Stomach smooth muscle (tissue), 2 donors: ENCODE measurements around the gene CCDC30.

ENCODE experiments used
- H3K27ac ChIP-seq: one replicate; pipeline ENCODE4 v1.7.0; 2013; ENCODE audit warnings: mild to moderate bottlenecking, low read length, inconsistent platforms
- H3K27me3 ChIP-seq, 2 donors: one replicate each; pipeline ENCODE4 v1.7.0; 2013; ENCODE audit warnings: low read length in 2 of 2; ENCODE audit not compliant: insufficient read depth in 2 of 2, control insufficient read depth in 1 of 2
- H3K36me3 ChIP-seq, 2 donors: one replicate each; pipeline ENCODE4 v1.7.0; 2013; ENCODE audit warnings: low read length in 2 of 2; ENCODE audit not compliant: control insufficient read depth in 2 of 2, insufficient read depth in 2 of 2
- H3K4me1 ChIP-seq: one replicate; pipeline ENCODE4 v1.7.0; 2013; ENCODE audit warnings: low read length; ENCODE audit not compliant: control insufficient read depth, insufficient read depth
- H3K4me3 ChIP-seq, 2 donors: one replicate each; pipeline ENCODE4 v1.7.0; 2013; ENCODE audit warnings: low read length in 2 of 2
- H3K9ac ChIP-seq, 2 donors: one replicate each; pipeline ENCODE4 v1.7.0; 2013; ENCODE audit warnings: low read length in 2 of 2, mild to moderate bottlenecking in 1 of 2
- H3K9me3 ChIP-seq, 2 donors: one replicate each; pipeline ENCODE4 v1.7.0; 2013; ENCODE audit warnings: low read length in 2 of 2; ENCODE audit not compliant: control insufficient read depth in 2 of 2
- donor health status: healthy.
- donor health status: Pancreatic carcinoma.

The CCDC30 gene

DNA sequence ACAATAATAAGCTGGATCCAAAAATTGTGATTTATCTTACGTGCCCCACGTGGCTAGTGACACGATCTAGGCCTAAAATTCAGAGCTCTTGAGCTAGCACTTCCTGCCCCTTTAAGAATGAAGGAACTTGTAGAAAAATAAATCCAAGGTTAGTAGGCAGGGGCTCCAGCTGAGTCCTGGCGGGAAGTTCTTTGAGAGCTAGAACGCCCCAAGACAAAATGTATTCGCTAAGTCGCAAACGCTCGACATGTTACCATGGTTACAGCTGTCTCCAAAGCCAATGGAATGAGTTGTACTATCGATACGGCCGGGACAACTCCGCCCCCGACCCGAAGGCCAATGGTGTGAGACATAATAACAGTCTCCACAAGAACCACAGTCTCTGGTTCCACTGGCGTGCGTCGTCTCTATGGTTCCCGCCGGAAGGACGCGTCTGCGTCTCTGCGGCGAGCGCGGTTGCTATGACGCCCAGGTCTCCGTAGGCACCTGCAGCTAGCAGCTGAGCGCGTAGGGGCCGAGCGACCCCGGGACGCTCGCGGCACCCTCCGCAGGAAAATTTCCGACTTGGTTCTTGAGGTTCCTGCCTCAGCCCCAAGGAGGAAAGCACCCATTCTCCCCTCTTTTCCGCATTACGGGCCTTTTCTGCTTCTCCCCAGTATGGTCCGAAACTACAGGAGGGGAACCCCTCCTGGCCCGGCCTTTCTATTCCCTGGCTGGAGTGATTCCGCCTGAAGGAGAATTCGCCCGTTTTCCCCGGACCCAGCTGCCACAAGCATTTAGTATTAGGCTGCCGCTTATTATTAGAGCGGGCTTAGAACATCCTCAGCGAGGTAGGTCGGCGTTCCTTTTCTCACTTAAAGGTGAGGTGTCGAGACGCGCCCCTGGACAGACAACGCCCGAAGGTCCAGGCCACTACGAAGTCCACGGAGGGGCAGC lies at the start of gene CCDC30:
TSS of gene CCDC30 (plus strand) at position 459 of the 936 bp plus-strand sequence. CDS start 17,266 bp downstream, outside the sequence.
- Histone ChIP-seq H3K27ac (peak within 1 kb of the TSS; percentile 26), H3K27me3 (no peaks in the 10 kb centered on the region), H3K4me1 (peaks cover 9% of the 10 kb centered on the region)

DNA sequence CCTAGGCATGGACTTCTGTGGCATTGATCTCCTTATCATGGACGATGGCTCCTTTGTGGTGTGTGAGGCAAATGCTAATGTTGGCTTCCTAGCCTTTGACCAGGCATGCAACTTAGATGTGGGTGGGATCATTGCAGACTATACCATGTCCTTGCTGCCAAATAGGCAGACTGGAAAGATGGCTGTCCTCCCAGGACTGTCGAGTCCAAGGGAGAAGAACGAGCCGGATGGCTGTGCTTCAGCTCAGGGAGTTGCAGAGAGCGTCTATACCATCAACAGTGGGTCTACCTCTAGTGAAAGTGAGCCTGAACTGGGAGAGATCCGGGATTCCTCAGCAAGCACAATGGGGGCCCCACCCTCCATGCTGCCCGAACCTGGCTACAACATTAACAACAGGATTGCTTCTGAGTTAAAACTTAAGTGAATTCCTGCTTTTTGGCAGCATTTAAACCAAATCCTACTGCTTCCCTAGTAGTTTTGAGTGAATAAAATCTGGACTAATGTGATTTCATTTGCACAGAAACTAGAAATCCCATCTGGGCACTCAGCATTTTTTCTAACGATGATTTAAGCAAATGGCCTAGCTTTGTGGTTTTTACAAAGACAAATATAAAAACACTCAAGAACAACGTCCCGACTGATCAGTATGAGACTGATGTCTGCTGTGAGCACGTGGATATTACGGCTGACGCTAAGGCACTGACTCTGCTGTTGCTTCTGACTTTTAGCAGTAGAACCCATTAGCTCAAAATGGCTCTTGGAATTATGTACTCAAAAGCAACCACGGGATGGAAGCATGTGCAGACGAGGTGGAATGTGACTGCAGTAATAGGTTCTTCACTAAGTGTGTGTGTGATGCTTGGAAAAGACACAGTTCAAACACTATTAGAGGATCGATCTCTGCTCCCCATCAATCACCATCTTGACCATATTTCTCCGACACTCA lies 48.3 kb upstream of the CCDC30 start:
- Histone ChIP-seq H3K4me3 (no peak overlapping the region), H3K9me3 (no peaks in the 10 kb centered on the region), H3K4me1 (peaks cover 15% of the 10 kb centered on the region), H3K27me3 (no peaks in the 10 kb centered on the region), H3K9ac (no peak overlapping the region), H3K27ac (no peak overlapping the region), H3K36me3 (peaks cover 0 to 11% of the 10 kb centered on the region in 2 donors)

More for the DNA sequence above, at the start of gene CCDC30:
- Histone ChIP-seq H3K4me3 (peak within 1 kb of the TSS; percentile 83 to 86), H3K9ac (peak within 1 kb of the TSS; percentile 43 to 50), H3K36me3 (peaks cover 3 to 13% of the 10 kb centered on the region in 2 donors), H3K9me3 (no peaks in the 10 kb centered on the region)

DNA sequence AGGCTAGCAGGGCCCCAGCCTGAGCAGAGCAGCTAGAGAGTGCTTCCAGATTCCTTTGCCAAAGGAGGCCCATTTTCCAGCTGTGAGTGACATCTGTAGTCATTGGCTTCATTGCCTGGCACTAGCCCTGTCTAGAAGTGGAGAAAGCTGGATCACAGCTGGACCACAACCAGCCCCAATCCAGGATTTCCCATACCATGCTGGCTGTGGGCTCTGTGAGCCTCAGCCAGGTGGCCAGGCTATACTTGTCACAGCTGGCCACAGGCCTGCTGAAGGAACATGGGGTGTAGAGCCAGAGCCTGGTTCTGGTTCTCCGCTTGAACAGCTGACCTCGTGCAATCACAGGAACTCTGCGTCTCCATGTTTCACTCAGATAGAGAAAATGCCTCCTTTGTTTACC lies 45.9 kb upstream of the CCDC30 start:
- no peaks in the 10 kb centered on the region for H3K9me3 ChIP-seq
- H3K9ac ChIP-seq = no peak overlapping the region
- H3K36me3 ChIP-seq = peaks cover 0 to 7% of the 10 kb centered on the region in 2 donors
- peak overlapping the region; percentile 0 for H3K27ac ChIP-seq
- H3K27me3 ChIP-seq = no peaks in the 10 kb centered on the region
- H3K4me3 ChIP-seq = no peak overlapping the region
- peaks cover 35% of the 10 kb centered on the region for H3K4me1 ChIP-seq

DNA sequence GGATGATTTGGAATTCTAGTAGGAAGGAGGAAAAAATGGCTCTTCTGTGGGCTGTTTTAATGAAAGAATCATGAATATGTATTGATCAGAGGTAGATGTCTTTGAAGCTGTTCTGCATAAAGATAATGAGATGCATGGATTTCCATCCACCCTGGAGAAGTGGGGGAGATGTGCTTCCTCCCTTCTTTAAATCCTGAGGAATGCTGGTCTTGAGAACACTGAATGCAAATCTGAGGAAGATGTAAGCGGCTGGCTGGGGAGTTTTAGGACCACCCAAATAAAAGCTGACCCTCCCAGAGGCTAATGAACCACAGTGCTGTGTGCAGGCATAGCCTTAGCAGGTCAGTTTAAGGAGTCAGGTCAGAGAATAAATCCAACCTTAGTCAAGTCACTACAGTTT lies 44.6 kb upstream of the CCDC30 start:
- peak overlapping the region; percentile 90 for H3K27ac ChIP-seq
- H3K9me3 ChIP-seq = no peaks in the 10 kb centered on the region
- no peak overlapping the region for H3K9ac ChIP-seq
- no peak overlapping the region for H3K4me3 ChIP-seq
- H3K4me1 ChIP-seq = peaks cover 41% of the 10 kb centered on the region
- H3K36me3 ChIP-seq = peaks cover 0 to 7% of the 10 kb centered on the region in 2 donors
- no peaks in the 10 kb centered on the region for H3K27me3 ChIP-seq

DNA sequence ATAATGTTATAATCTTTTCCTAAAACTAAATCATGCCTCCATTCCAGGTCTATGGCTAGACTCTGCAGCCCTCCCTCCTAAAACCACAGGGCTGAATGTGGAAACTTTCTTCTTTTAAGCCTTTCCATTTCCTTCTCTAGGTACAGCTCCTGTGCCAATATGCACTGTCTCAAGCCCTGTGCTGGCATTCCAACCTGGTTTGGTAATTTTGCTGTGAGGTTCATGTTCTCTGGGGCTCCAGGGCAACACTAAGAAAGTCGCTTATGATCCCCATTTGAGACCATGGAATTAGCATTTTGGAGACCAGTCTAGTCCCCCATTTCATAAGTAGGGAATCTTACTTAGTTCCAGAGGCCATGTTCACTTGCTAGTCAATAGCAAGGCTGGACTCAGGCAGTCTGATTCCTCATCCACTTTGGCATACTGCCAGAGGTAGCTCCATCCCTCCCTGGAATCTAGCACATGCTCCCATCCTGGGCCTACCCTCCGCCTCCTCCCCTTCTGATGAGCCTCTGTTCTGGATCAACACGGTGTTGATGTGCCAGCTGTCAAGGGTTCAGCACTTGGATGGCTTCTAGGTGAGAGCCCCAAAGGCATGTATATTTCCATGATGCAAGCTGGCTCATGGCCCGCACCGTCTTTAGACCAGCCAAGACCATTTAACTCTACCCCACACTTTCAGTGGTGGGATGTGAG lies 43.8 kb upstream of the CCDC30 start:
- Histone ChIP-seq H3K9me3 (no peaks in the 10 kb centered on the region), H3K9ac (peak overlapping the region; percentile 38 to 58), H3K4me1 (peaks cover 41% of the 10 kb centered on the region), H3K27me3 (no peaks in the 10 kb centered on the region), H3K36me3 (peaks cover 0 to 7% of the 10 kb centered on the region in 2 donors), H3K27ac (peak overlapping the region; percentile 90), H3K4me3 (peak overlapping the region in 1 of 2 donors; percentile 40)

DNA sequence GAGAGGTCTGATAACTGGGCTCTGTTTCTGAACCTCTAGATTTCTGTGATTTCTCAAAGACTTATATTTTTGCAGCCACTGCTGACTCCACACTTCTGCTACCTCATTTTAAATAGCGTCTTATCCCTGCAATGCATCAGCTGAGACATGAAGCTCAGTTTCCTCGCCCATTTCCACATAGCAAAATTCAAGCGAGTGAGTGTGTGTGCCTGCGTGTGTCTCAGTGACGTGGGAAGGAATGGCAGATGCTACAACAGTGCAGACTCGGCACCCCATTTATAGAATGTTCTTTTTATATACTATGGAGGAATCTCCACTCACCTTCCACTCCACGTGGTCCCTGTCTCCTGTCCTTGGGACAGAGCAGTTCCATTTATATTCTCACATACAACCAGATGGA lies 43.0 kb upstream of the CCDC30 start:
- peaks cover 0 to 2% of the 10 kb centered on the region in 2 donors for H3K36me3 ChIP-seq
- no peaks in the 10 kb centered on the region for H3K9me3 ChIP-seq
- peak overlapping the region; percentile 17 to 54 for H3K4me3 ChIP-seq
- peak overlapping the region; percentile 90 for H3K27ac ChIP-seq
- peaks cover 41% of the 10 kb centered on the region for H3K4me1 ChIP-seq
- H3K27me3 ChIP-seq = no peaks in the 10 kb centered on the region
- peak overlapping the region; percentile 58 to 66 for H3K9ac ChIP-seq

DNA sequence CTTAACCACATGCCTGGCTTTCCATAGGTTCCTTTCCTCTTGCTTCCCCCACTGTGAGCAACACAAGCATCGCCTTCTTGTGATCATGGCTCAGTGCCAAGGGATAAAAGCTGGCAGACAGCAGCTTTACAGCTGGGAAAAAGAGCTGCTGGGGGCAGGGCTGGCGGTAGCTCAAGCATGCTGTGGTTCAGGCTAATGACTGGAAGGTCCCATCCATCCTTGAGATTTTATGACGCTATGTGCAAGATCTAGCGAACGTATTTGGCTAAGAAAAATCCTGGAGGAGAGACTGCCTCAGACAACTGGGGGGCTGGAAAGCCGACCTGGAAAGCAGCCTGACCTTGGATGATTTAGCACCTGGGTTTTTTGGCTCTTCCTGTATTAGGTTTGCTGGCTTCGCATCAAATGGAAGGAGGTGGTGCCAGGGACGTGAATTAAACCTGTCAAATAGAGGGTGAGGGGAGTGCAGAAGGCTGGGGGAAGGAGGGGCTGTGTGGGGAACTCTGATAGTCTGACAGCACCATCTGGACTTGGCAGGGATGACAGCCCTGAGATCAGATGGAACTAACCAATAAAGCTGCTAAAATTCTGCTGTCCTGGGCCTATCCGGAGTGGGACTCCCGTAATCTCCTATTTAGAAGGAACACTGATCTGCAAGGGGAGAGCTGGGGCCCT lies 42.0 kb upstream of the CCDC30 start:
- no peaks in the 10 kb centered on the region for H3K36me3 ChIP-seq
- peak overlapping the region; percentile 58 to 66 for H3K9ac ChIP-seq
- H3K27me3 ChIP-seq = no peaks in the 10 kb centered on the region
- peaks cover 41% of the 10 kb centered on the region for H3K4me1 ChIP-seq
- peak overlapping the region; percentile 90 for H3K27ac ChIP-seq
- no peaks in the 10 kb centered on the region for H3K9me3 ChIP-seq
- peak overlapping the region; percentile 17 to 54 for H3K4me3 ChIP-seq

DNA sequence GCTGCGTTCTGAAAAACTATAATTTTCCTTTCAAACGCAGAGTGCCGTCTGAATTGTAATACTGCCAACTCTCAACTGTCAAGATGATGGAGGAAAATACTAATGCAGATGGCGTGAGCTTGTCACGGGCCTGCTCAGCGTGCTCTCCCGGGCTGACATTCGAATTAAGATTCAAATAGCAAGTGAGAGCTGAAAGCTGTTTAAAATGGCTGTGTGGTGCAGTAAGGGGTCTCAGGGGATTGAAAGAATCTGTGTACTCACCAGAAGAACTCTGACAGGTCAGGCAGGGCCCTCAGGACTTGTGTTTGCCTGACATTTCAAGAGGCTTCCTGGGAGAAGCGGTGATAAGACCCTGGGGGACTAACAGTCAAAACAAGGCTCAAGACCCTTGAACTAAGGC lies 40.3 kb upstream of the CCDC30 start:
- H3K9me3 ChIP-seq = no peaks in the 10 kb centered on the region
- peaks cover 36% of the 10 kb centered on the region for H3K4me1 ChIP-seq
- peak overlapping the region; percentile 6 to 18 for H3K9ac ChIP-seq
- no peaks in the 10 kb centered on the region for H3K27me3 ChIP-seq
- H3K4me3 ChIP-seq = no peak overlapping the region
- peak overlapping the region; percentile 24 for H3K27ac ChIP-seq
- H3K36me3 ChIP-seq = no peaks in the 10 kb centered on the region

DNA sequence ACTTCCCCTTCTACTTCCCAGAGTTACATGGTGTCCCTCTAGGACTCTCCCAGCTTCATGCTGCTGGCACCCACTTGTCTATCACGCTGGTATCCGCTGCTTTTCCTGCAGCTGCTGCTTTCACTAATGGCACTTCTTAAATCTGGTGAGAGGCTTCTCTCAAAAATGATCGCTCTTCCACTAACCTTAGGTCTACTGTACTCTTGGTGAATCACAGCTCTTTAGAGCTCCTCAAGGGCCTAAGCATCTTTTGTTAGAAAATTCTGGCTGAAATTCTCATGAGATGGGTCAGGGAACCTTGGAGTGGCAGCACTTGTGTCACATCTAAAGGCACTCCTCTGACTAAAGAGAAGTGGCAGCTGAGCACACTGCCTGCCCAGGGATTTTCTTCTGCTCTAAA lies 39.4 kb upstream of the CCDC30 start:
- Histone ChIP-seq H3K9ac (no peak overlapping the region), H3K9me3 (no peaks in the 10 kb centered on the region), H3K4me1 (peaks cover 36% of the 10 kb centered on the region), H3K4me3 (no peak overlapping the region), H3K27ac (no peak overlapping the region), H3K36me3 (no peaks in the 10 kb centered on the region), H3K27me3 (no peaks in the 10 kb centered on the region)
